Measurements from ENCODE around the gene FZR1. TPM values are rescaled to one million over a fixed set of nuclear protein-coding genes. Genes with fewer than 3 reads are reported as not detected.

FZR1 gene
- total and polyA plus RNA-seq, 2 of the 13 experiments (the other 11 are each of a cell fraction or from before 2014, with no cell fraction given) = 29.0 to 30.8 TPM

DNA sequence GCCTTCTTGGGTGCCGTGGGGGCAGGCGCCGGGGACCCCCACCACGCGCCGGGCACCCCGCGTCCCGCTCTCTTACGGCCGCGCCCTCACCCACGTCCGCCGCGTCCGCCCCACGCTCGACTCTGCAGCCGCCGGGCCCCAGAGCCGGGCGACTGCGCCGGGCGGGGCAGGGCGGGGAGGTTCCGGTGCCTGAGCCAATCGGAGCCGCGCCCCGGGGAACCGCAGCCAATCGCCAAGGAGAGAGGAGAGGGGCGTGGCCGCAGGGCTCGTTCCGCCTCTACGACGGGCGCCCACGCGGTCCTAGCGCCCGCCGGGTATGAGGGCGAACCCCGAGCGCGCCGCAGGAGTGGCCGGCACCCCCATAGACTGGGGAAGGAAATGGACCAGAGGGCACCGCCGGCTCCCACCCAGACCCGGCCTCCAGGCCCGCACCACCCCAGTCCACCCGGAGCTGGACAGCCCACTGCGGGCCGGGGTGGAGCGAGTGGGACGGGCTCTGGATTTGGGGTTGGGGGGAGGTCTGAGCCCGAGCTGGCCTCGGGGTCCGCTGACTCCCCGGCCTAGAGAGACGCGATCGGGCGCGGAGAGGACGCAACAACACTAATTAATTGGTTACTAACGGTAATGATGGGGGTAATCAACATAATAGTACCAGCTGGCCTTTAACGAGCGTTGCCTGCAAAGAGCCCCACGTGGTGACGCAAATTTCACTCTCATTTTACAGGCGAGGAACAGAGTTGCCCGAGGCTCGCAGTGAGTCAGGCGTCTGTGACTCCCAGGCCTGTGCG is 51.5 kb downstream of the FZR1 start, which contains the start of gene MFSD12 (continued):
- peak; percentile 68; the same call in 1 of the 2 replicates for TF ChIP-seq ZNF552 (CRISPR knock-in tag; IDR thresholded peaks at IDR 0.05; ENCODE audit: borderline replicate concordance)
- TF ChIP-seq POLR2G (IDR thresholded peaks at IDR 0.05; ENCODE audit: low read depth, low read length) = peak; percentile 78
- TF ChIP-seq GATAD2A (CRISPR knock-in tag; IDR thresholded peaks at IDR 0.05) = peak; percentile 29; the same call in 1 of the 2 replicates
- TF ChIP-seq, protein P1, sequence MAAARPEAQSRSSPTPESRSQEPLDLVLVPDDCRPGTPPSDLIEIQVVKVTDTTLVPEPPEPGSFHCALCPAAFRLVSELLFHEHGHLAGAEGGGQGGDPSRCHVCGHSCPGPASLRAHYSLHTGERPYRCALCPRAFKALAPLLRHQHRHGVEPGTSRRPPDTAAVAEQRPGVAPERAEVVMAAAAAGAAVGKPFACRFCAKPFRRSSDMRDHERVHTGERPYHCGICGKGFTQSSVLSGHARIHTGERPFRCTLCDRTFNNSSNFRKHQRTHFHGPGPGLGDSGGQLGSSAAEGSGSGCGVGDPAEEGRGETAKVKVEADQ (CRISPR knock-in tag; IDR thresholded peaks at IDR 0.05; ENCODE audit: borderline replicate concordance) = 0 out of 2 replicates have a peak, but pooled peaks have one; percentile 39
- TF ChIP-seq ATM (IDR thresholded peaks at IDR 0.05; ENCODE audit: borderline replicate concordance) = no peak
- TF ChIP-seq KLF11 (CRISPR knock-in tag; IDR thresholded peaks at IDR 0.05) = peak; percentile 53; the same call in 1 of the 2 replicates
- peak; percentile 70 for TF ChIP-seq TMF1 (CRISPR knock-in tag; IDR thresholded peaks at IDR 0.05; ENCODE audit: low read depth)
- TF ChIP-seq, protein P2, sequence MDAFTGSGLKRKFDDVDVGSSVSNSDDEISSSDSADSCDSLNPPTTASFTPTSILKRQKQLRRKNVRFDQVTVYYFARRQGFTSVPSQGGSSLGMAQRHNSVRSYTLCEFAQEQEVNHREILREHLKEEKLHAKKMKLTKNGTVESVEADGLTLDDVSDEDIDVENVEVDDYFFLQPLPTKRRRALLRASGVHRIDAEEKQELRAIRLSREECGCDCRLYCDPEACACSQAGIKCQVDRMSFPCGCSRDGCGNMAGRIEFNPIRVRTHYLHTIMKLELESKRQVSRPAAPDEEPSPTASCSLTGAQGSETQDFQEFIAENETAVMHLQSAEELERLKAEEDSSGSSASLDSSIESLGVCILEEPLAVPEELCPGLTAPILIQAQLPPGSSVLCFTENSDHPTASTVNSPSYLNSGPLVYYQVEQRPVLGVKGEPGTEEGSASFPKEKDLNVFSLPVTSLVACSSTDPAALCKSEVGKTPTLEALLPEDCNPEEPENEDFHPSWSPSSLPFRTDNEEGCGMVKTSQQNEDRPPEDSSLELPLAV (CRISPR knock-in tag; conservative IDR thresholded peaks at IDR 0.05; ENCODE audit: low read depth) = no peak
- TF ChIP-seq ZNF616 (CRISPR knock-in tag; IDR thresholded peaks at IDR 0.05; ENCODE audit: low read depth) = peak; percentile 35; the same call in 1 of the 2 replicates
- TF ChIP-seq, protein P3, sequence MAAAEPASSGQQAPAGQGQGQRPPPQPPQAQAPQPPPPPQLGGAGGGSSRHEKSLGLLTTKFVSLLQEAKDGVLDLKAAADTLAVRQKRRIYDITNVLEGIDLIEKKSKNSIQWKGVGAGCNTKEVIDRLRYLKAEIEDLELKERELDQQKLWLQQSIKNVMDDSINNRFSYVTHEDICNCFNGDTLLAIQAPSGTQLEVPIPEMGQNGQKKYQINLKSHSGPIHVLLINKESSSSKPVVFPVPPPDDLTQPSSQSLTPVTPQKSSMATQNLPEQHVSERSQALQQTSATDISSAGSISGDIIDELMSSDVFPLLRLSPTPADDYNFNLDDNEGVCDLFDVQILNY (CRISPR knock-in tag; conservative IDR thresholded peaks at IDR 0.05) = no peak
- TF ChIP-seq, protein P4, sequence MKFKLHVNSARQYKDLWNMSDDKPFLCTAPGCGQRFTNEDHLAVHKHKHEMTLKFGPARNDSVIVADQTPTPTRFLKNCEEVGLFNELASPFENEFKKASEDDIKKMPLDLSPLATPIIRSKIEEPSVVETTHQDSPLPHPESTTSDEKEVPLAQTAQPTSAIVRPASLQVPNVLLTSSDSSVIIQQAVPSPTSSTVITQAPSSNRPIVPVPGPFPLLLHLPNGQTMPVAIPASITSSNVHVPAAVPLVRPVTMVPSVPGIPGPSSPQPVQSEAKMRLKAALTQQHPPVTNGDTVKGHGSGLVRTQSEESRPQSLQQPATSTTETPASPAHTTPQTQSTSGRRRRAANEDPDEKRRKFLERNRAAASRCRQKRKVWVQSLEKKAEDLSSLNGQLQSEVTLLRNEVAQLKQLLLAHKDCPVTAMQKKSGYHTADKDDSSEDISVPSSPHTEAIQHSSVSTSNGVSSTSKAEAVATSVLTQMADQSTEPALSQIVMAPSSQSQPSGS (CRISPR knock-in tag; IDR thresholded peaks at IDR 0.05) = no peak
- peak; percentile 61; the same call in 1 of the 2 replicates for TF ChIP-seq ARNT2 (CRISPR knock-in tag; IDR thresholded peaks at IDR 0.05; ENCODE audit: low read depth)
- TF ChIP-seq MEIS2 (CRISPR knock-in tag; IDR thresholded peaks at IDR 0.05) = 0 out of 2 replicates have a peak, but pooled peaks have one; percentile 24
- TF ChIP-seq EED (CRISPR knock-in tag; IDR thresholded peaks at IDR 0.05) = no peak
- TF ChIP-seq MEIS1 (CRISPR knock-in tag; IDR thresholded peaks at IDR 0.05; ENCODE audit: borderline replicate concordance) = 0 out of 2 replicates have a peak, but pooled peaks have one; percentile 13
- no peak for TF ChIP-seq SP140L (CRISPR knock-in tag; IDR thresholded peaks at IDR 0.05; ENCODE audit: borderline replicate concordance)
- TF ChIP-seq ZNF160 (CRISPR knock-in tag; IDR thresholded peaks at IDR 0.05) = no peak
- 0 out of 2 replicates have a peak, but pooled peaks have one; percentile 62 for TF ChIP-seq ZNF543 (CRISPR knock-in tag; IDR thresholded peaks at IDR 0.05)
- peak; percentile 92 for TF ChIP-seq NFYC (CRISPR knock-in tag; IDR thresholded peaks at IDR 0.05)
- no peak for TF ChIP-seq ZNF317 (CRISPR knock-in tag; IDR thresholded peaks at IDR 0.05)
- peak; percentile 31; the same call in 1 of the 2 replicates for TF ChIP-seq NFKB2 (CRISPR knock-in tag; IDR thresholded peaks at IDR 0.05; ENCODE audit: borderline replicate concordance)
- no peak; the same call in 1 of the 2 replicates for TF ChIP-seq MIER3 (CRISPR knock-in tag; IDR thresholded peaks at IDR 0.05; ENCODE audit: borderline replicate concordance)
- TF ChIP-seq ZZZ3 (CRISPR knock-in tag; IDR thresholded peaks at IDR 0.05; ENCODE audit: borderline replicate concordance) = no peak
- TF ChIP-seq RAD51 (IDR thresholded peaks at IDR 0.05; ENCODE audit: borderline replicate concordance) = no peak
- peak; percentile 55 for TF ChIP-seq POLR2AphosphoS5 (IDR thresholded peaks at IDR 0.05; ENCODE audit: low read depth, low read length)
- peak; percentile 27; the same call in 1 of the 2 replicates for TF ChIP-seq SMAD1 (CRISPR knock-in tag; IDR thresholded peaks at IDR 0.05; ENCODE audit: borderline replicate concordance, low read depth)
- no peak for TF ChIP-seq ZNF282 (IDR thresholded peaks at IDR 0.05; ENCODE audit: partially characterized antibody)

All from HepG2 (cell line).